Measurements from ENCODE around the gene POLR2F.
"Not testable (repeated sequence)": the region's sequence is repeated elsewhere in the genome, so short reads cannot be mapped to it uniquely, and the experiment has no call there.

Gene POLR2F

DNA sequence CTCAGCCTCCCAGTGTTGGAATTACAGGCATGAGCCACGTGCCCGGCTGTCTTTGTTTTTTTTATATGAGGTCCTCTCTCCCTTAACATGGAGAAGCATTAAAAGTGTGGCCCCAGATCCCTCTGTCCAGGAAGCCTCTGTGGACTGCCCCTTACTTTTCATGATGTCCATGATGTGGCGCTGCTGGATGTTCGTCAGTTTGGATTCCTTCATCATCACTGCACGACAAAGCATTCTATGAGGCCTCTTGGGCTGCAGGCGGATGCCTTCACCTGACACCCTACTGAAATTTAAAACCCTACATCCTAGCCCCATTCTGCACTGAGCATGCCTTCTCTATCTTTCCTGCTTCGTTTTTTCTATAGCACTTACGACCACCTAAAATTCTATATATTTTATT is 2.2 kb upstream of the POLR2F start:
- in situ Hi-C loops (cut with MboI; ENCODE audit: low sequenced_read_pairs): no loop called here

DNA sequence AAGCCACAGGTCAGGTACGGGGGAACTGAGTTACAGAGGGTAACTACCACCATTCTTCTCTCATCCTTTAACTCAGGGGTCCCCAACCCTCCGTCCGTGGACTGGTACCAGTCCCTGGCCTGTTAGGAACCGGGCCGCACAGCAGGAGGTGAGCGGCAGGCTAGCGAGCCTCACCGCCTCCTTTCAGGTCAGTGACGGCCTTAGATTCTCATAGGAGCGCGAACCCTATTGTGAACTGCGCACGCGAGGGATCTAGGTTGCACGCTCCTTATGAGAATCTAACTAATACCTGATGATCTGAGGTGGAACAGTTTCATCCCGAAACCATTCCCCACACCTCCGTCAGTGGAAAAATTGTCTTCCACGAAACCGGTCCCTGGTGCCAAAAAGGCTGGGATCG is 870 bp upstream of the POLR2F start:
- in situ Hi-C loops (cut with MboI; ENCODE audit: low sequenced_read_pairs): not testable (repeated sequence)

DNA sequence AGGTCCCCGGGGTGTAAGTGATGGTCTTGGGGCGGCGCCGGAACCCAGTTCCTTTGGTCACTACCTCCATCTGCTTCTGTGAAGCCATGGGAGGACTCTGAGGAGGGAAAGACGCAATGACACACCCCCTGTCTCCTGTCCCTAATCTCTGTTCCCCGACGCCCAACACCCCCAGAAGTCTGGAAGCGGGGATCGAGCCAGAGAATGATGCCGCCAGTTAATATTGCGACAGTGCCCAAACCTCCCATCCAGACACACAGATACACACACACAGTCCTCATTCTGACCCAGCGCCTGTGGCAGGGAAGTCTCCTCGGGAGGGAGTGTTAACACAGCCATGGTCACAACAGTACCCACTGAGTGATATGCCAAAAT is 450 bp upstream of the POLR2F start:
- in situ Hi-C loops (cut with MboI; ENCODE audit: low sequenced_read_pairs): no loop called here

DNA sequence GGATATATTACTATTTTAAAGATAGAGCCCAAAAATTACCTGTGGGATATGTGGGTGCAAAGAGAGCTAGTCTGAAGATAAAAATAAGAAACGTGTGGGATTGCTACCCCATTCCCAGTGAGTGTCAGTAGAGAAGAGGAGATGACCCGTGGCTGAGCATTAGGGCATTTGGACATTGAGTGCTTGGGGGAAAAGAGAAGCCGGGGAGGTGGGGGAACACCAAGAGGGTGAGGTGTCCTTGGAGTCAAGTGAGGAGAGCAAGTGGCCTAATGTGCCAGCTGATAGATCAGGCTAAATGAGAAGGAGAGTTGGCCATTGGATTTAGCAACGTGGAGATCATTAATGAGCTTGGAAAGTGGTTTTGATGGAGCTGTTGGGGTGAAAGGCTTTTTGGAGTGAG is 1.2 kb downstream of the POLR2F start:
- in situ Hi-C loops (cut with MboI; ENCODE audit: low sequenced_read_pairs): no loop called here

DNA sequence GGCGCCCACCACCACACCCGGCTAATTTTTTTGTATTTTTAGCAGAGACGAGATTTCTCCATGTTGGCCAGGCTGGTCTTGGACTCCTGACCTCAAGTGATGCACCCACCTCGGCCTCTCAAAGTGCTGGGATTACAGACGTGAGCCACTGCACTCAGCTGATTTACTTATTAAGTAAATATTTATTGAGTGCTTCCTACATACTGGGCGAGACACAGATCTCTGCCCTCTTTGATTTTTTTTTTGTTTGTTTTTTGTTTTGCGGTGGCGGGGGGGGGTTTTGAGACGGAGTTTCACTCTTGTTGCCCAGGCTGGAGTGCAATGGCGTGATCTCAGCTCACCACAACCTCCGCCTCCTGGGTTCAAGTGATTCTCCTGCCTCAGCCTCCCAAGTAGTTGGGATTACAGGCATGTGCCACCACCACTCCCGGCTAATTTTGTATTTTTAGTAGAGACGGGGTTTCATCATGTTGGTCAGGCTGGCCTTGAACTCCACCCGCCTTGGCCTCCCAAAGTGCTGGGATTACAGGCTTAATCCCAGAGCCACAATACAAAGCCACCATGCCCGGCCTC is 2.4 kb downstream of the POLR2F start:
- in situ Hi-C loops (cut with MboI; ENCODE audit: low sequenced_read_pairs): not testable (repeated sequence)

DNA sequence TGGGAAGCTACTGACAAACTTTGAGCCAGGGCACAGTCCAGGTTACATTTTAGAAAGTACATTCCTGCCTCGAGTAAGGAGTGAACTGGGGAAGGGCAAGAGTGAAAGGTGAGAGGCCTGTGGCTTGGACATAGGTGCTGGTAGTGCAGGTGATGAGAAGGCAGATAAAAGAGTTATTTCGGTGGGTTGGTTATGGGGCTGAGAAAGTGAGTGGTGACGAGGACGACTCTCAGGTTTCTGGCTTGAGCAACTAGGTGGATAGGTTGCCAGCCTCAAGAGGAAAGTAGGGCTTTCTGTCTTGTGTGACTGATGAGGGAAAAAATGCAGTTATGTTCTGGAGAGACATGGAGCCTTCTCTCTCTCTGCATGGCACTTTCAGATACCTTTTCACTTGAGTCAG is 3.7 kb downstream of the POLR2F start:
- in situ Hi-C loops (cut with MboI; ENCODE audit: low sequenced_read_pairs): no loop called here

DNA sequence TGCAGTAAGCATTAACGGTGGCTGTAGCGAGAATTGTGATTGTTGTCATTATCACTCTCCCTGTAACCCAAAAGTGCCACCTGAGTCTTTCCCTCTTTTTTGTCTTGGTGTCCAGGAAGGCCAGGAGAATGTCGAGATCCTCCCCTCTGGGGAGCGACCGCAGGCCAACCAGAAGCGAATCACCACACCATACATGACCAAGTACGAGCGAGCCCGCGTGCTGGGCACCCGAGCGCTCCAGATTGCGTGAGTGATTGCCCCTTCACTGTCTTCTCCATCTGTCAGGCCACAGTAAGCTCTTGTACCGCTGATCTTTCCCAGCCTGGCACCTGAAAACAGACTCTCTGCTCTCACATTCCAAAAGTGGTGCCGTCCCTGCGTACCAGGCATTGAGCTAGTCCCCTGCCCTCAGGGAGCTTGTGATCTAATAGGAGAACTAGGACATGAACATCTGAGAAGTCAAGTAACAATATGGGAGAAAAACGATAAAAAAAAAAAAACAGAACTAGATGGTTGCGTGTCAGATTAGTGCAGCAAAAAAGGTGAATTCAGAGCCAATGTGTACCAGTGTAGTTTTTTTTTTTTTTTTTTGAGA is 5.8 kb downstream of the POLR2F start:
- in situ Hi-C loops (cut with MboI; ENCODE audit: low sequenced_read_pairs): no loop called here

DNA sequence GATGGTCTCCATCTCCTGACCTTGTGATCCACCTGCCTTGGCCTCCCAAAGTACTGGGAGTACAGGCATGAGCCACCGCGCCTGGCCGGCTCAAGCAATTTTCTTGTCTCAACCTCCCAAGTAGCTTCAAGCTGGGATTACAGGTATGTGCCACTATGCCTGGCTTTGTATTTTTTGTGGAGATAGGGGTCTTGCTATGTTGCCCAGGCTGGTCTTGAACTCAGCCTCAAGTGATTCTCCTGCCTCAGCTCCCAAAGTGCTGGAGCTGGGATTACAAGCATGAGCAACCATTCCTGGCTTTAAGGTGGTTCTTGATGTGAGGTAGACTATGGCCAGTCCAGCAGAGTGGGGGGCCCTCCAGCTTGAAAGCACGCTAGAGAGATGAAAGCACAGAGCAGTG is 7.6 kb downstream of the POLR2F start:
- in situ Hi-C loops (cut with MboI; ENCODE audit: low sequenced_read_pairs): no loop called here

DNA sequence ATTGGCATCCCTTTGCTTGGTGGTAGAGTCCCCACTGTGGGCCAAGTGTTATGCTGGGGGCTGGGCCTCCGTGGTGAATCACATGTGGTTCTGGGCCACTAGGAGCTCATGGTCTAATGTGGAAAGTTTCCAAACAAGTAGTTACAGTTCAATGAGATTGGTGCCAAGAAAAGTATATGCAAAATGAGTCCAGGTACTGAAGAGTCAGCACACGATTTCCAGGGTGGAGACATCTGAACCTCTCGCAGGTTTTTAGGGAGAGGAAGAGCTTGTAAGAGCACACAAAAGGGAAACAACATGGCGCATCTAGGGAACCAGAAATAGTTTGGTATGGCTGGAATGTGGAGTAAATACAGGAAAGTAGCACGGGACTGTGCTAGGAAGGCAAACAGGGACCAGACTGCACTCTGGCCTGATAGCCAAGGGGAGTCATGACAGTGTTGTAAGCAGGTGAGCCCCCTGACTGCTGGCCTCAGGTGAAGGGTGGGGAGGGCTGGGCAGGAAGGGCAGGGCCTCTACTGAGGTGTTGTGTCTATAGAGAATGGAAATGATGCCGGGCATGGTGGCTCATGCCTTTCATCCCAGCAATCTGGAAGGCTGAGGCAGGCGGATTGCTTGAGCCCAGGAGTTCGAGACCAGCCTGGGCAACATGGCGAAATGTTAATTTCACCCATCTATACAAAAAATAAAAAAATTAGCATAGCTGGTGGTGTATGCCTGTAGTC is 12.6 kb downstream of the POLR2F start:
- in situ Hi-C loops (cut with MboI; ENCODE audit: low sequenced_read_pairs): no loop called here

DNA sequence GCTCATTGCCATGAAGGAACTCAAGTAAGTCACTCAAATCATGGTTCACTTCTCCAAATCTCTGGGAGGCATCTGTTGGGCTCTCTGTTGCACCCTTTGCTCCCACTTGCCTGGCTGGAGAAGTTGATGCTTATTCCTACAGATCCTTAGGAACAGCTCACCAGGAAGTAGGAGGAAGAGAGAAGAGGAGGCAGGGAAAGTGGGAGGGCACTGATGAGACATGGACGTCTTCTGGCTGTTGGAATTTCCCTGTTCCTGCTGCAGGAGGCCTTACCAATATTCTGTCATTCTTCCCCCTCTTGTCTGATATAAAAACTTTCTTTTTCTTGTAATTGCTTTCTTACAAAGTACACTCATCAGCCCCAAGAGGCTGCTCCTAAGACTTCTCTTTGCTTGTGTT is 13.6 kb downstream of the POLR2F start:
- in situ Hi-C loops (cut with MboI; ENCODE audit: low sequenced_read_pairs): no loop called here

DNA sequence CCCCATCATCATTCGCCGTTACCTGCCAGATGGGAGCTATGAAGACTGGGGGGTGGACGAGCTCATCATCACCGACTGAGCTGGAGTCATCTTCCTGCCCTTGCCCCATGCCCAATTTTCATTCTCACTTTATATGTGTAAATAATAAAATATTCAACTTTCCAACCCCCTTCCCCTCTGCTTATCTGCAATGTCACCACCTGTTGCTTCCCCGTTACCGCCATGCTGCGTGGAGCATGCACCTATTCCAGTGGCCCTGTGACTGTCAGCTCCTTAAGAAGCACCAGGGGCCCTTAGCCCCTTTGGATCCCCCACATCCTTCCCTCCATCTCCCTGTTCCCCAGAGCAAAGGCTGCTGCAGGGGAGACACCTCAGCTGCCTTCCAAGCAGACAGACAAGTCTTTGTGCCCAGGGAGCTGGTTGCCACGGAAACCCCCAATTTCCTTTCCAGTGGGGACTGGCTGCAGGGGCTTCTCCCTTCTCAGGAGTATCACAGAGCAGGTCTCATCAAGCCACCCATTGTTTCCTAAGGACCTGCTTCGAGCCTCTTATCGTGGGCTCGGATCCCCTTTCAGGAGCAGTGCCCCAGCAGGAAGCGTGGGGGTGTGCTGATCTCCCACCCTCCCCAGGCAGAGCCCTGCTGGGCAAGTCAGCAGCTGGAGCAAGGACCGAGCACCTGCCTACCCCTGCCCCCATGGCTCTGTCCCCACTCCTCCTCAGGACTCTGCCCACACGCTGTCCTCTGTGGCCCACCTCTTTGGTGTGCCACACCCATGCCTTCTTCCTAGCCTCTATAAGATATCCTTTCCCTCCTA is 14.3 kb downstream of the POLR2F start:
- in situ Hi-C loops (cut with MboI; ENCODE audit: low sequenced_read_pairs): no loop called here

DNA sequence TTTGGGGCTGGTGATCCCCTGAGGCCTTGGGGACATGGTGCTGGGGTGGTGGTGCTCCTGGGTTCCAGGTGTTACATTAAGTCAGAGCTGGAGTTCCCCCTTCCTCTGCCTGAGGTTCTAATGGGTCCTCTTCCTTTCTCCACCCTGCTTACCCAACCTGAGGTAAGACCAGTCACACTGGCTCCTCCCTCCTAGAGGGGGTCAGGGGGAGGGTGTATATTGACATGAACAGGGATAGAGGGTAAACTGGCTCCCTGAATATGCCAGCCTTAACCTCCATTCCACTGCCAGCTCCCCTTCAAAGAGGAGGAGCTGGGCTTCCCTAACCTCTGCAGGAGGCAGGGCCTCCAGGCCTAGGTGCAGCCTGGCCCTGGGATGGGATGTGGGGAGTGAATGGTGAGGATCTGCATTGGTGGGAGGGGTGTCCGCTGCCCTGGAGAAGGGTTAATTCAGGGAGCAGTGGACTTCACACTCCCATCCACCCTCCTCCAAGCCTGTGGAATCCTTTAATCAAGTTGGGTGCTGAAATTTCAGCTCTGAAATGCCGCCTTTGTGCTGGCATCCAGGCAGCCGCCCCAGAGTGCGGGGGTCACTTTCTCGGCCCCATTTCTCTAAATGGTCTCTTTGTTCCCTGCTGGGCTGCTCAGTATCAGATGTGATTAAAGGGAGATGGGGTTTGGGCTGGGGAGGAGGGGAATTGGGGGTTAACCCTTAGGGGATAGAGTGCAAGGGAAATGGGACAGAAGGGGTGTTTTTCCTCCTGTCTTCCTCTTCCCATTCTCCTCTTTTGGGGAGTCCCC is 15.2 kb downstream of the POLR2F start:
- in situ Hi-C loops (cut with MboI; ENCODE audit: low sequenced_read_pairs): no loop called here

DNA sequence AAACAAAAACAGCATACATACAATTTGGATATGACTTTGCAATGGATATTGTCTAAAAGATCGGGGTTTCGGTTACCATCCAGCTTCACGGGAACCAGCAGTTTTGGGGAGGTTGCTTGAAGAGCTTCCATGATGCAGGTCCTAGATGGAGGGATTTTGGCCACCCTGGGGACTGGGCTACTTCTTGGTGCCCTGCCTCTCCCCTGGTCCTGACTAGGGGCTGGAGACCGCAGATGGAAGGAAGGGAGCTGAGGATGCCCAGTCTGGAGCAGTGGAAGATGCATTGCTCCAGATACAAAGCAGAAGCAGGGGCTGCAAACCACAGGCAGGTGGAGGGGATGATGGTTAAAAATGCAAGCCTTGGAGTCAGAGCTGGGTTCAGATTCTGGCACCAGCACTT is 17.4 kb downstream of the POLR2F start:
- in situ Hi-C loops (cut with MboI; ENCODE audit: low sequenced_read_pairs): no loop called here

DNA sequence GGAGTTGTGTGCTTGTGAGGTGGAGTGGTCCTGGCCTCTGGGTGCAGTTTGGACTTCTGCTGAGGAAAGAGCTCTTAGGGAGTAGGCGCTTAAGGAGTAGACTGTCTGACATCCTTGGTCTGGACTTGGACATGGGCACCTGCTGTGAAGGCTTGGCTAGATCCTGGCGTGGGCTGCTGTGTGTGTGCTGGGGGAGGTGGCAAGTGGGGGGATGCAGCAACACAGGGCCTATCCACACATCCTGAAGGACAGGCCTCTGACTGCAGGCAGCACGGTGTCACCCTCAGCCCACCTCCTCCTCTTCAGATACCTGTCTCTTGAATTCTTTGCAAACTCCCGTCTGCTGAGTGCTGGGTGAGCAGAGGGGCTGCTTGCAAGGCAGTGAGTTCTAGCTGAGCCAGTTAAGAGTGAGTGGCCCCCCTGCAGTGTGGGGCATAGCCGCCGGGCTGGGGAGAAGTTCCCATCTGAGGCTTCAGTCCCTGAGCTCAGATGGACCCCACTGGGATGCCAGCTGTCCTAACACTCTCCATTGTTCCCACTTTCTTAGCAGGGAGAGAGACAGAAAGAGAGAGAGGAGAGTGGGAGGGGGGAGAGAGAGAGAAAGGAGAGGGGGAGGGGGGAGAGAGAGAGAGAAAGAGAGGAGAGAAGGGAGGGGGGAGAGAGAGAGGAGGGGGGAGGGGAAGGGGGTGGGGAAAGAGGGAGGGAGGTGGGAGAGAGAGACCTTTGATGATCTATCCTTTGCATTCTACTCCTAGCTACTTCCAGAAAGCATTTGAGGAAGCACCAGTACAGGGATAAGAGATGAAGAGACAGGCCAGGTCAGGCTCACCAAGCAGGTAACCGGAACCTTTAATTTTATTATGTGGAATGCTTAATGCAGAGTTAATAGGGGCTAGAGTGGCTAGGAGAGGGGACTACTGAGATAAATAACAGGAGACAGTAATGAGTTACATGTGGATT is 18.3 kb downstream of the POLR2F start:
- in situ Hi-C loops (cut with MboI; ENCODE audit: low sequenced_read_pairs): no loop called here

DNA sequence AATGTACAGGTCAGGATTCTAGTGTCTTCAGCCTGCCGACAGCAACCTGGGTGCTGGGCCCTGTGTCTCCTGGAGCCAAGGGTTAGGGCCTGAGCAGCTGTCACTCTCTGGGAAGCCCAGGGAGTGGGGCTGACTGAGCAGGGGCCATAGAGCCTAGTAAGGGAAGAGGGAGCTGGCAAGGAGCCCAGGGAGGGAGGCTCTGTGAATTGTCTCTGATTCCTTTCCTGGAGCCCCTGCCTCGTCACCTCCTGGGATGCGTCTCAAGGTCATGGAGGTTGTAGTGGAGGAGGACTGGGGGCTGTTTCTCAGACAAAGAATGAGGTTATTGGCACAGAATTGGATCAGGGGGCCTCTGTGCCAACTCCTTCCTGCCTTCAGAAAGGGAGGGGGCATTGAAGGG is 19.0 kb downstream of the POLR2F start:
- in situ Hi-C loops (cut with MboI; ENCODE audit: low sequenced_read_pairs): no loop called here

DNA sequence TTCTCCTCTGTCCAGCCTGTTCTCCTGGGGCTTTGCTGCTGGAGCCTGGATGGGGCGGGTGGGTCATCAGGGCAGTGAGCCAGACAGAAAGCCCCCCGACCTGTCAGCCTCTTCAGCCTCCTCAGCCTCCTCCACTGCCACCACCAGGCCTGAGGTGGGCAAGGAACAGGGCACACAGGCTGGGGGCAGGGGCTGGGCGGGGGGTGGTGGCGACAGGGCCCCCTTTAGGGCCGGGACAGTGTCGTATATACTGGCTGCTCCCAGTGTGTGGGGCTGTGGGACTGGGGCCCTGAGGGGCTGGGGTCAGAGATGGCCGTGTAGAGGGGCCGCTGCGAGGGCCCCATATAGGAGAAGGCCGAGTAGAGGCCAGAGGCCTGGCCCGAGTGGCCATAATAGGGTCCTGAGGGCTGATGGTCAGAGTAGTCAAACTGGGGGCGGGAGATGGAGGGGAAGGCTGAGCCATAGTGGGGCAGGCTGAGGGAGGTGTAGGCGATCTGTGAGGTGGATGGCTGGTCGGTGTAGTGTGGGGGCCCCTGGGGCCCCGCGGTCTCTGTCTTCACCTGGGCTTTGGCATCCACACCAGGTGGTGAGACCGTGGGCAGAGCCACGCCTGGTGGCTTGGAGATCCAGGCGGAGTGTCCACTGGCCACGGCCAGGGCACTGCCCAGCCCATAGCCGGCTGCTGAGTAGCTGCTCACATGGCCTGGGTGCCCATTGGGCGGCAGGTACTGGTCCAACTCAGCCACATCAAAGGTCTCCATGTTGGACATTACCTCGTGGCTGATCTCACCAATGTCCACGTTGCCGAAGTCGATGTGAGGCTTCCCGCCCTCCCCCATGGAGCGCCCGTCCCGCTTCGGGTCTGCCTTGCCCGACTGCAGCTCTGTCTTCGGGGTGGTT is 20.0 kb downstream of the POLR2F start:
- in situ Hi-C loops (cut with MboI; ENCODE audit: low sequenced_read_pairs): no loop called here

DNA sequence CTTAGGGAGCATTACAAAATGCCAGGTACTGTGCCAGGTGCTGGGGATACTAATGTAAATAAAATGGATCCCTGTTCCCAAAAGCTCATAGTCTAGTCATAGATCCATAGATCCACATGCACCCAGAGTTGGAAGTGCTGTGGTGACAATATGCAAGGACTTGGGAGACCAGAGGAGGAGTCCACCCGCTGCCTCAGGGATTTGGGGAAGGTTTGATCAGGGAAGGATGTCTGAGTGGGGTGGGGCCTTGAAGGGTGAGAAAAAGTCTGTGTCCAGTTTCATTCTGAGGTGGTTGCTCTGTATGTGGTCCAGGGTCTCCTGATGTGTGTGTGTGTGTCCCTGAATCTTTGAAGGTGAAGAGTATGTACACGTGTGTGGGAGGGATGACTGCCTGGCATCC is 21.7 kb downstream of the POLR2F start:
- in situ Hi-C loops (cut with MboI; ENCODE audit: low sequenced_read_pairs): no loop called here

DNA sequence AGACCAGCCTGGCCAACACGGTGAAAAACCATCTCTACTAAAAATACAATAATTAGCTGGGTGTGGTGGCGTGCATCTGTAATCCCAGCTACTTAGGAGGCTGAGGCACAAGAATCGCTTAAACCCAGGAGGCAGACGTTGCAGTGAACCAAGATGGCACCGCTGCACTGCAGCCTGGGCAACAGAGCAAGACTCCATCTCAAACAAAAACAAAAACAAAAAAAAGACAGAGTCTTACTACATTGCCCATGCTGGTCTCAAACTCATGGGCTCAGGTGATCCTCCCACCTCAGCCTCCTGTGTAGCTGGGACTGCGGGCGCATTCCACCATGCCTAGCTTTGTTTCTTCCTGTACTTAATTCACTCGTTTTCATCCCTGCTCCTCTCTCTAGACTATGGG is 22.5 kb downstream of the POLR2F start:
- in situ Hi-C loops (cut with MboI; ENCODE audit: low sequenced_read_pairs): not testable (repeated sequence)

DNA sequence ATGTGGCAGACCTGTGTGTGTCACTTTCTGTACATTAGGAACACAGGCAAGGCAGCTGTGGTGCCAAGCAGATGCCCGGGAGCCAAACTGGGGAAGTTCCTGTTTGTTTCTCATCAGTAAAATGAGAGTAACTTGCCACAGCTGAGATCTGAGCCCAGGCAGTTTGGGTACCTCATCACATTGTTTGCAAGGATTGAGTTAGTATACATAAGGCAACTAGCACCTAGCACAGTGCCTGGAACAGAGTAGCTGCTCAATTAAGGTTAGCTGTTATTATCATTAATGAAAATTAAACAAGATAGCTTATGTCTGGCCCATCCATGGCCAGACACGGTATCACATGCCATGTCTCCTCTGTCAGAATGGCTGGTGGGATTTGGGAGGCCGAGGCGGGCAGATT is 23.0 kb downstream of the POLR2F start:
- in situ Hi-C loops (cut with MboI; ENCODE audit: low sequenced_read_pairs): no loop called here

All from HL-60/S4 treated with phorbol 12-myristate 13-acetate at 8.2 ng/mL for 4 days and 3 days (cell line).